PC-3 (cell line): Measurements from ENCODE around the gene CRISPLD2. TPM values are rescaled to one million over a fixed set of nuclear protein-coding genes. Genes with fewer than 3 reads are reported as not detected.

Source experiments
- ATAC-seq: fragments of 200-7000 bp; cut with Tn5 transposase; 2 replicates; pipeline ENCODE4 v1.9.1; 2020; ENCODE audit warnings: mild to moderate bottlenecking, moderate library complexity
- BruUV-seq: library from RNA; stranded (reverse); fragments of 400-500 nt; replicated peaks from 2 replicates; lab custom pipeline; 2021; lab: Mats Ljungman, UMichigan
- CTCF ChIA-PET: fragments of 300-600 bp; sonication (Branson Sonifier 250); formaldehyde crosslinking; loops from one replicate; lab custom pipeline; 2022; ENCODE audit warnings: antibody characterized with exemption; lab: Charles Lee
- POLR2A ChIA-PET: fragments of 300-600 bp; sonication (Branson Sonifier 250); formaldehyde crosslinking; loops from one replicate; lab custom pipeline; 2022; ENCODE audit warnings: antibody characterized with exemption; ENCODE audit not compliant: unreplicated experiment; lab: Charles Lee
- DNase-seq: peaks from one replicate; pipeline ENCODE4 v3.0.0-alpha.2; 2015
- H2AFZ ChIP-seq: fragments of 300-600 bp; sonication (generic); 2 replicates; pipeline ENCODE4 v1.6.0; 2016; ENCODE audit warnings: antibody characterized with exemption, low read length
- H3F3A ChIP-seq: fragments of 300-600 bp; sonication (generic); one replicate; pipeline ENCODE4 v1.6.0; 2017; ENCODE audit warnings: antibody characterized with exemption, low read length, control low read depth, mild to moderate bottlenecking; ENCODE audit not compliant: unreplicated experiment
- H3K27ac ChIP-seq: fragments of 300-600 bp; sonication (generic); 2 replicates; pipeline ENCODE4 v1.5.1; 2016; ENCODE audit warnings: mild to moderate bottlenecking, low read length
- H3K27me3 ChIP-seq: fragments of 300-600 bp; sonication (generic); 2 replicates; pipeline ENCODE4 v1.6.1; 2016; ENCODE audit warnings: low read length, mixed read lengths
- H3K36me3 ChIP-seq: fragments of 300-600 bp; sonication (generic); 2 replicates; pipeline ENCODE4 v1.6.1; 2016; ENCODE audit warnings: low read depth, mixed run types, low read length, mixed read lengths
- H3K4me1 ChIP-seq: fragments of 300-600 bp; sonication (generic); 2 replicates; pipeline ENCODE4 v1.5.1; 2016; ENCODE audit warnings: low read length; ENCODE audit not compliant: insufficient read depth
- H3K4me2 ChIP-seq: fragments of 300-600 bp; sonication (generic); 2 replicates; pipeline ENCODE4 v1.6.0; 2016; ENCODE audit warnings: low read length
- H3K4me3 ChIP-seq: fragments of 300-600 bp; sonication (generic); 2 replicates; pipeline ENCODE4 v1.5.1; 2016; ENCODE audit warnings: mild to moderate bottlenecking, low read length, mixed read lengths
- H3K79me2 ChIP-seq: fragments of 300-600 bp; sonication (generic); 2 replicates; pipeline ENCODE4 v1.6.1; 2017; ENCODE audit warnings: low read length, mixed read lengths
- H3K9ac ChIP-seq: fragments of 300-600 bp; sonication (generic); 2 replicates; pipeline ENCODE4 v1.6.0; 2016; ENCODE audit warnings: mild to moderate bottlenecking, low read length
- H3K9me2 ChIP-seq: fragments of 300-600 bp; sonication (generic); replicated peaks from 2 replicates; pipeline ENCODE4 v1.6.1; 2016; ENCODE audit warnings: mixed run types, low read length, mixed read lengths
- H3K9me3 ChIP-seq: fragments of 300-600 bp; sonication (generic); 2 replicates; pipeline ENCODE4 v1.6.1; 2016; ENCODE audit warnings: low read length, mixed read lengths
- H4K20me1 ChIP-seq: fragments of 300-600 bp; sonication (generic); 2 replicates; pipeline ENCODE4 v1.6.1; 2016; ENCODE audit warnings: low read length, mixed read lengths
- CTCF ChIP-seq: fragments of 300-600 bp; sonication (generic); conservative IDR thresholded peaks from 2 replicates; pipeline ENCODE4 v1.5.1; 2017; ENCODE audit warnings: antibody characterized with exemption, low read depth, mild to moderate bottlenecking, low read length
- EZH2 ChIP-seq: fragments of 300-600 bp; sonication (generic); IDR thresholded peaks from one replicate; pipeline ENCODE4 v1.6.1; 2017; ENCODE audit warnings: antibody characterized with exemption, mild to moderate bottlenecking, low read length; ENCODE audit not compliant: unreplicated experiment
- EZH2phosphoT487 ChIP-seq: fragments of 300-600 bp; sonication (generic); IDR thresholded peaks from 2 replicates; pipeline ENCODE4 v1.6.1; 2018; ENCODE audit warnings: mild to moderate bottlenecking, antibody characterized with exemption, low read length, borderline replicate concordance
- intact Hi-C: fragments of 100-400 bp; cut with micrococcal nuclease; formaldehyde crosslinking; loops from 2 replicates; pipeline ENCODE4 v1.9.0; 2023
- total RNA-seq: library from RNA; depleted of rRNA; stranded (reverse); fragments of >200 nt; gene quantifications from 2 replicates; pipeline ENCODE4 v1.2.3, GENCODE V29; 2014

The CRISPLD2 gene
- total RNA-seq, 1 experiment from 2014 or later: 2.8 TPM

GRCh38 chr16:84834403-84834772 is 14.6 kb downstream of the CRISPLD2 start:
- Histone ChIP-seq H2AFZ (no peak overlapping the region), H4K20me1 (no peaks in the 10 kb centered on the region), H3K4me3 (no peak overlapping the region), H3K27me3 (no peaks in the 10 kb centered on the region), H3K36me3 (no peaks in the 10 kb centered on the region), H3K9me3 (no peaks in the 10 kb centered on the region), H3K79me2 (no peaks in the 10 kb centered on the region), H3K4me2 (no peak overlapping the region), H3K9me2 (no peaks in the 10 kb centered on the region), H3K27ac (no peak overlapping the region), H3F3A (no peaks in the 10 kb centered on the region), H3K4me1 (peaks cover 13% of the 10 kb centered on the region), H3K9ac (no peak overlapping the region)
- no TSS peak for BruUV-seq
- CTCF ChIA-PET: no interaction called here
- ATAC-seq (no peak), DNase-seq (no peak)
- POLR2A ChIA-PET: no interaction called here
- no peak for TF ChIP-seq EZH2phosphoT487
- no peak for TF ChIP-seq CTCF
- TF ChIP-seq EZH2: no peak
- intact Hi-C loops: no loop called here

- no TSS peak for BruUV-seq
- POLR2A ChIA-PET: no interaction called here
- Histone ChIP-seq H3K9ac (no peak overlapping the region), H4K20me1 (no peaks in the 10 kb centered on the region), H3K27me3 (no peaks in the 10 kb centered on the region), H3K4me1 (peaks cover 23% of the 10 kb centered on the region), H3K4me3 (no peak overlapping the region), H3K9me3 (no peaks in the 10 kb centered on the region), H3K9me2 (no peaks in the 10 kb centered on the region), H3K4me2 (no peak overlapping the region), H3K27ac (no peak overlapping the region), H3K79me2 (no peaks in the 10 kb centered on the region), H3K36me3 (no peaks in the 10 kb centered on the region), H2AFZ (no peak overlapping the region), H3F3A (no peaks in the 10 kb centered on the region)
- intact Hi-C loops: no loop called here
- DNase-seq (peak; percentile 57), ATAC-seq (no peak)
- CTCF ChIA-PET: no interaction called here
- no peak for TF ChIP-seq EZH2phosphoT487
- no peak for TF ChIP-seq EZH2
- no peak for TF ChIP-seq CTCF
Observed at GRCh38 chr16:84836234-84836647, 16.5 kb downstream of the CRISPLD2 start.

GRCh38 chr16:84836967-84837366 is 17.2 kb downstream of the CRISPLD2 start:
- ChIA-PET POLR2A (no interaction called here), CTCF (no interaction called here)
- H3K36me3 ChIP-seq: no peaks in the 10 kb centered on the region
- H3K9me2 ChIP-seq: no peaks in the 10 kb centered on the region
- H3F3A ChIP-seq: no peaks in the 10 kb centered on the region
- H3K9me3 ChIP-seq: no peaks in the 10 kb centered on the region
- no peak for TF ChIP-seq EZH2
- no peak for TF ChIP-seq CTCF
- no peak for TF ChIP-seq EZH2phosphoT487
- no peaks in the 10 kb centered on the region for H4K20me1 ChIP-seq
- H3K4me2 ChIP-seq: no peak overlapping the region
- H3K4me3 ChIP-seq: no peak overlapping the region
- no peak overlapping the region for H2AFZ ChIP-seq
- H3K4me1 ChIP-seq: peaks cover 23% of the 10 kb centered on the region
- H3K27me3 ChIP-seq: no peaks in the 10 kb centered on the region
- H3K9ac ChIP-seq: no peak overlapping the region
- H3K79me2 ChIP-seq: no peaks in the 10 kb centered on the region
- intact Hi-C loops: no loop called here
- no peak overlapping the region for H3K27ac ChIP-seq
- ATAC-seq: no peak
- DNase-seq: no peak
- no TSS peak for BruUV-seq
